ENCODE measurements around the gene NGRN. TPM values are rescaled to one million over a fixed set of nuclear protein-coding genes. Genes with fewer than 3 reads are reported as not detected.

Gene NGRN
- total RNA-seq, result 10 to 100 TPM; 49.2 to 71.3 (median 61.4) TPM

DNA sequence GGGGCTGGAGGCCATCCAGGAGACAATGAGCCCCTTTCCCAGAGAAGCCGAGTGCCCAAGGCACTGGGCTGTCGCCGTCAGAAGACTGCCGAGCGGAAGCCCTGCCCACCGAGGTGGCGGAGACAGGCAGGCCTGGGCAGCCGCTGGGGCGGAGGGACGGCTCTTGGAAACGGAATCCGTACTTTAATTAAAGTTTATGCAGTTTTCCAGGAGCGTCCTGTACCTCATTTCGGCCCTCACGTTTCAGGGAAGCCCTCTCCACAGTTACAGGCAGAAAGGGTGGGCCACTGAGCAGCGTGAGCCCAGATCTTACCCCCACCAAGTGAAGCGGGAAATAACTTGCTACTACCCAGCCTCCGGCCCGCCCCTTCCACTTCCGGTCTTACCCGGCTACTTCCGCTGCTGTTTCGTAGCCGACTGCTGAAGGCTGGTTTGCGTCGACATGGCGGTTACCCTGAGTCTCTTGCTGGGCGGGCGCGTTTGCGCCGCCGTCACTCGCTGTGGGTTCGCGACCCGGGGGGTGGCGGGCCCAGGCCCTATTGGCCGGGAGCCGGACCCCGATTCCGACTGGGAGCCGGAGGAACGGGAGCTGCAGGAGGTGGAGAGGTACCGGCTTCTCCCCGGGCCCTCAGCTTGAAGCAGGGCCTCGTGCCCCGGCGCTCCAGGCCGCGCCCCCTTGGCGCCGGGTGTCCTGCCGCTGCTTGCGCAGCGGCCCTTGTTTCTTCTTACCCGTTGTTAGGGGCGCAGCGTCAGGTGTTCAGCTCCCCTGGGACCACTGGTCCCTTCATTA lies at the start of gene NGRN:
TSS of gene NGRN (plus strand) at position 402 of the 790 bp plus-strand sequence. CDS start at position 443, 41 bp downstream.
- peaks cover 58% of the 10 kb centered on the region for H3K4me1 ChIP-seq
- peak; percentile 96 for DNase-seq (ENCODE audit: low spot score in 2 of 2)

DNA sequence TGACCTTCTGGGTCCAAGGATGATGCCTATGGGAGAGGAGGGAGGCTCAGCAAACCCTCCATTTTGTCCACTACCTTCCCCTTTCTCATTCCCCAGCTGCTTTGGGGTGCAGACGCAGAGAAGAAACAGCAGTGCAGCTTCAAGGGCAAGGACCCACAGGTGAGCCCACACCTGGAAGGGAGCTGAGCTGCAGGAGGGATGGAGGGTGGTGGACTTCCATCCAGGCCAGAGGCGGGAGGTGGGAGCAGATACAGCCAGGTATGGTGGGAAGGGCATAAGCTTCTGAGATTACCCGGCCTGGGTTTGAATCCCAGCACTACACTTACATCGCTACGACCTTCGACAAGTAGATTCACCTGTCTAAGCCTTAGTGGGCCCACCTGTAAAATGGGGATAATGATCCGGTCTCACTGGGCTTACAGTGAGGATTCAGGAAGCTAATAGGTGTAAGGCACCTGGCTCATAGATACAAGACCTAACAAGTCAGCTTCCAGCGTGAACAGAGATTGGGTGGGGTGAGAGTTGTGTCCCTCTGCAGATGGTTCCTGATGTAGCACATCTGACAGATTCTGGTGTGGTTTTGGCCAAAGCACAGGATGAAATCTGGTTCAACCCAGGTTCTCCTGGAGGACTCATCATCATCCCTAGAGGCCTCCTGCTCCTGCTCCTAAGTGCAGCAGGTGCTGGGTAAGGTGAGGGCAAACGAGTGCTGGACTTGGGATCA lies 47.6 kb upstream of the NGRN start:
- peaks cover 30% of the 10 kb centered on the region for H3K36me3 ChIP-seq
- DNase-seq (ENCODE audit: low spot score in 2 of 2), result no peak
- H3K4me1 ChIP-seq, result peaks cover 38% of the 10 kb centered on the region
- no peaks in the 10 kb centered on the region for H3K9me3 ChIP-seq
- H3K27me3 ChIP-seq, result no peaks in the 10 kb centered on the region
- WGBS, result 67% methylated on average over 9 of the region's 9 CpGs
- TF ChIP-seq EP300 (IDR thresholded peaks at IDR 0.05), result no peak
- TF ChIP-seq POLR2A (IDR thresholded peaks at IDR 0.05), result no peak
- TF ChIP-seq POLR2AphosphoS5 (IDR thresholded peaks at IDR 0.05), result no peak
- no peak for TF ChIP-seq CTCF (IDR thresholded peaks at IDR 0.05)
- H3K27ac ChIP-seq, result no peak overlapping the region
- H3K4me3 ChIP-seq, result no peak overlapping the region

More for the DNA sequence above, at the start of gene NGRN:
- peaks cover 9% of the 10 kb centered on the region for H3K36me3 ChIP-seq
- no peaks in the 10 kb centered on the region for H3K27me3 ChIP-seq
- no peaks in the 10 kb centered on the region for H3K9me3 ChIP-seq
- WGBS, result 0% methylated on average over 16 of the region's 59 CpGs
- TF ChIP-seq POLR2A (IDR thresholded peaks at IDR 0.05), result peak; percentile 51 to 77
- peak; percentile 68 to 87 (median 77) for TF ChIP-seq POLR2AphosphoS5 (IDR thresholded peaks at IDR 0.05)
- TF ChIP-seq CTCF (IDR thresholded peaks at IDR 0.05), result no peak
- H3K4me3 ChIP-seq, result peak within 1 kb of the TSS; percentile 84
- H3K27ac ChIP-seq, result peak within 1 kb of the TSS; percentile 99

GRCh38 chr15:90219421-90220141 lies 45.9 kb upstream of the NGRN start:
- Histone ChIP-seq H3K27me3 (no peaks in the 10 kb centered on the region), H3K27ac (no peak overlapping the region), H3K4me1 (peaks cover 23% of the 10 kb centered on the region), H3K4me3 (no peak overlapping the region), H3K9me3 (no peaks in the 10 kb centered on the region), H3K36me3 (peaks cover 48% of the 10 kb centered on the region)
- no peak for DNase-seq (ENCODE audit: low spot score in 2 of 2)
- peak; percentile 5 to 50 for TF ChIP-seq CTCF (IDR thresholded peaks at IDR 0.05)
- TF ChIP-seq POLR2AphosphoS5 (IDR thresholded peaks at IDR 0.05), result no peak
- TF ChIP-seq EP300 (IDR thresholded peaks at IDR 0.05), result no peak
- TF ChIP-seq POLR2A (IDR thresholded peaks at IDR 0.05), result no peak
- WGBS, result 86% methylated on average over 10 of the region's 17 CpGs

- no peak overlapping the region for H3K4me3 ChIP-seq
- no peaks in the 10 kb centered on the region for H3K9me3 ChIP-seq
- no peaks in the 10 kb centered on the region for H3K27me3 ChIP-seq
- H3K36me3 ChIP-seq, result peaks cover 66% of the 10 kb centered on the region
- no peak overlapping the region for H3K27ac ChIP-seq
- H3K4me1 ChIP-seq, result peaks cover 19% of the 10 kb centered on the region
- 78% methylated on average over 6 of the region's 14 CpGs for WGBS
- TF ChIP-seq CTCF (IDR thresholded peaks at IDR 0.05) (peak; percentile 46 to 67), EP300 (IDR thresholded peaks at IDR 0.05) (no peak)
- DNase-seq (ENCODE audit: low spot score in 2 of 2), result no peak
These were observed 44.1 kb upstream of the NGRN start for GRCh38 chr15:90221246-90221900.
